Measurements from ENCODE around the gene PSMB2.

DNA sequence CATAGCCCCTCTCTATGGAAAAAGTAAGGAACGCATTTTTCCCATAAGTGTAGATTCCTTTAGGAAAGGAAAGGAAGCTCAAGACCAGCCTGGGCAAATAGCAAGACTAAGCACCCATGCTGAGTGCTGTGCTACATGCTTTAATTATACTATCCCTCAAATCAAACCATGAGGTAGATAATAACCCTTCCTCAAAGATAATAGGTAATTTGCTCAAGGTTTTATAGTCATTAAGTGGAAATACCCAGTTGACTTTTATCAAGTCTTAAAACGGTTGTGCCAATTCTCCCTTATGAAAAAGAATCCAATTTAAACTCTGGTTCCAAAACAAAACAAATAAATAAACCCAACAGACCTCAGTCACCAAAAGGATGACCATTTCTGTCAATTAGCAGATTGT is 87.5 kb downstream of the PSMB2 start:
- no peak for TF ChIP-seq ZNF274 (IDR thresholded peaks at IDR 0.05; ENCODE audit: low read depth, low read length)
- no peak for TF ChIP-seq YY1 (IDR thresholded peaks at IDR 0.05; ENCODE audit: insufficient read depth, insufficient read length)
- TF ChIP-seq SUZ12 (IDR thresholded peaks at IDR 0.05; ENCODE audit: extremely low read depth, insufficient read depth, insufficient read length): no peak

Measured in NT2/D1 (cell line).